ENCODE results near the gene DENND1B.

DENND1B gene

DNA sequence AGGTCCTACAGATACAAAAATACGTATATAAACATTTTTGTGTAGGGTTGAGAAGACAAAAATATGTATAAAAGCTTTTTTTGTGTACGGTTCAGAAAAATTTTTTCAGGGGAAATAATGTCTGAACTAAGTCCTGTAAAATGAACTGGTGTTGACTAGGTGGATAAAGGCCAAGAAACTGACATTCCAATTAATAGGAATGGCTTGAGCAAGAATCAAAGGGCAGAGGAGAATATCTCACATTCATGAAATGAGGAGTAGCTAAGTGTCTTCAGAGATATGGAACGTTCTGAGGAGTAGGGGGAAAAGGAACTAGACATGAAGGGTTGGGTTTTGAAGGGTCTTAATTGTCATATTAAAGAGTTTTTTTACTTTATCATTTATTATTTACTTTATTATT lies 231.2 kb downstream of the DENND1B start:
- TF ChIP-seq, protein P1, sequence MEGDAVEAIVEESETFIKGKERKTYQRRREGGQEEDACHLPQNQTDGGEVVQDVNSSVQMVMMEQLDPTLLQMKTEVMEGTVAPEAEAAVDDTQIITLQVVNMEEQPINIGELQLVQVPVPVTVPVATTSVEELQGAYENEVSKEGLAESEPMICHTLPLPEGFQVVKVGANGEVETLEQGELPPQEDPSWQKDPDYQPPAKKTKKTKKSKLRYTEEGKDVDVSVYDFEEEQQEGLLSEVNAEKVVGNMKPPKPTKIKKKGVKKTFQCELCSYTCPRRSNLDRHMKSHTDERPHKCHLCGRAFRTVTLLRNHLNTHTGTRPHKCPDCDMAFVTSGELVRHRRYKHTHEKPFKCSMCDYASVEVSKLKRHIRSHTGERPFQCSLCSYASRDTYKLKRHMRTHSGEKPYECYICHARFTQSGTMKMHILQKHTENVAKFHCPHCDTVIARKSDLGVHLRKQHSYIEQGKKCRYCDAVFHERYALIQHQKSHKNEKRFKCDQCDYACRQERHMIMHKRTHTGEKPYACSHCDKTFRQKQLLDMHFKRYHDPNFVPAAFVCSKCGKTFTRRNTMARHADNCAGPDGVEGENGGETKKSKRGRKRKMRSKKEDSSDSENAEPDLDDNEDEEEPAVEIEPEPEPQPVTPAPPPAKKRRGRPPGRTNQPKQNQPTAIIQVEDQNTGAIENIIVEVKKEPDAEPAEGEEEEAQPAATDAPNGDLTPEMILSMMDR (IDR thresholded peaks at IDR 0.05; ENCODE audit: control insufficient read depth, extremely low read depth, insufficient read depth) = no peak
- DNase-seq (ENCODE audit: low read depth) = no peak
- H3K4me3 ChIP-seq (ENCODE audit: low read depth, low read length) = no peak overlapping the region

DNA sequence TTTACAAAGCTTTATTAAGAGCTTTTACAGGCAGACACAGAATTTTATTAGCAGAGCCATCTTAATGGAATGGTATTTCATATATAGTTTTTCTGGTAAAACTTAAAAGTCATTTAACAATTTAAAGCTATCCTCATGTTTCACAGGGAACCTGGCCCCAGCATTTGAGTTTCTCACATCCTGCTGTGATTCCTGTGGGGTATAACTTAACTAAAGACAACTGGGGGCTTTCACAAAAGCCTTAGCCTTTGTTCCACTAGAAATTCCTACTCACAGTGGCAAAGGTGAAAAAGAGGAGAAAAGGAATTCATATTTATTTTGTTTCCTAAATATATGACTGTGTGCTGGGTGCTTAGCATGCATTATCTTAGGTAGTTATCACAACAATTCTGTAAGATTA lies 233.9 kb downstream of the DENND1B start:
- no peak overlapping the region for H3K4me3 ChIP-seq (ENCODE audit: low read depth, low read length)
- TF ChIP-seq, protein P1 (IDR thresholded peaks at IDR 0.05; ENCODE audit: control insufficient read depth, extremely low read depth, insufficient read depth) = no peak

DNA sequence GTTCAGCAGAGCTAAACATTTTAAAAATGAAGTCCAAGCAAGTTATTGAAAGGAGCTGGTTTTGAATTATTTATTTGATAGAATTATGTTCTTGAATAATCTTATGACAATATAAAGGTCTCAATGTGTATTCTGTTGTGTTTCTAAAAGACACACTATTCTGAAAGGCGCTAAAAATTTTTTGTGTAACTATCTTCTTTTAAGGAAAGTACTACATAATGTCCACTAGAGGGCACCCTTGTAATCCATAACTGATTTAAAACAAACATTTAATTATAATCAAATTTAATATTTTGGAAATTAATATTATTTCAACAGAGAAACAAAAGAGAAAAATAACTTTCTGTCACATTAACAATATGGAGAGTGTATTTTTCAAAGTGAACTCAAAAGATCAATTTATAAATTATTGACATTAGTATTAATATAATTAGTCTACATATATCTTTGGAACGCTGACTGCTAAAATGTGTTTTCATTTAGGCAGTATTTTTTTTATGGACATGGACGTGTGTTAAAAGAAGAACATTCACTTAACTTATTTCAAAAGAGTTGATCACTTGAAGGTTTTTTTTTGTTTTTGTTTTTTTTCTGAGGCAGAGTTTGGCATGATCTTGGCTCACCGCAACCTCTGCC lies 248.4 kb downstream of the DENND1B start:
- no peak overlapping the region for H3K4me3 ChIP-seq (ENCODE audit: low read depth, low read length)
- TF ChIP-seq, protein P1 (IDR thresholded peaks at IDR 0.05; ENCODE audit: control insufficient read depth, extremely low read depth, insufficient read depth) = peak; percentile 48
- DNase-seq (ENCODE audit: low read depth) = no peak

More for the DNA sequence above, 233.9 kb downstream of the DENND1B start:
- no peak for DNase-seq (ENCODE audit: low read depth)

DNA sequence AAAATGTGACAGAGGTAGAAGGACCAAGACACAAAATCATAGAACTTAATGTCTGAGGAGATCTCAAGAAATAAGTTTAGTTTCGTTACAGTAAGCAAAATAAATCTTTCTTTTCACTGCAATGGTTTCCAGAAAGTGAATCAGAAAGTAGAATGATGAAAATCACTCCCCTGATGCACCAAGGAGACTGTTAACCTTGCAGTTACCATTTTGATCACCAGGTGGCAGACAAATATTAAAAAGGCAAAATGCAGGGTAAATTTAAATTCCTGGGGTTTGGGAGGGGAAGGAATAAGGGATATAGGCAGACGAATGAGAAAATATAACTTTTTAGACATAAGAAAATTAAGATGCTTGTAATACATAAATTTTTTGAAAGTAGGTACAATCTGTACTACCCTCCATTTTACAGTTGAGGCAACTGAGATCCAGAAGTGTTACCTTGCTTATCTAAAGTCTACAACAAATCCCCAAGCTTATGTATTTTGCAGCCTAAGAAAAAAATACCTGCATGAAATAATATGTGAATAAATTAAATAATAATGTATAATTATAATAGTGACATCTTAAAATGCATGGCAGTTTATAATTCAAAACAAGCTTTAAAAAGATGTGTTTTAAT lies 254.1 kb downstream of the DENND1B start:
- DNase-seq (ENCODE audit: low read depth) = no peak
- H3K4me3 ChIP-seq (ENCODE audit: low read depth, low read length) = no peak overlapping the region
- TF ChIP-seq, protein P1 (IDR thresholded peaks at IDR 0.05; ENCODE audit: control insufficient read depth, extremely low read depth, insufficient read depth) = peak; percentile 72

DNA sequence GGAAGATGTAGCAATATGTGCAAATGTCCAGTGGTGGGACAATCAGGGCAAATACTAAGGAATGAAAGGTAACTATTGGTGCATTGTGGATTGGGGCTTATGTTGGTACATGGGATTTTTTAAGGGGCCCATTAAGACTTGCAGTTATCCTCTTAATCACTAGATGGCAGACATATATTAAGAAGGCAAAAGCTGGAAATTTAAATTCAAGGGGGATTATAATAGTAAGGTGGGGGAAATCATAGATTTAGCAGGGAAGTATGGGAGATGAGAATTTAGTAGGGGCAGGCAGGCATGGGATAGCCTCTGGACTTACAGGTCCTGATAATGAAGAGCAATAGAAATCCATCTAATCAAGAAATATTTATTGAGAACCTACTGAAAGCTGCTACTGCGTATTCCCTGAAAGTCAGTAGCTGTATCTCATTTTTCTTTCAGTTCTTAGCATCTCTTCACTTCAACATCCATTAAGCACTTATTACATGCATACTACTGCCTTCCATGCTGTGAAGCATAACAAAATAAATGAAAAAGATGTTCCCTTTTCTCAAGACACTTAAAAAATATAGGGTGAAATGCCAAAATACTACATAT lies 255.4 kb downstream of the DENND1B start:
- H3K4me3 ChIP-seq (ENCODE audit: low read depth, low read length) = no peak overlapping the region
- no peak for DNase-seq (ENCODE audit: low read depth)
- TF ChIP-seq, protein P1 (IDR thresholded peaks at IDR 0.05; ENCODE audit: control insufficient read depth, extremely low read depth, insufficient read depth) = peak; percentile 45

DNA sequence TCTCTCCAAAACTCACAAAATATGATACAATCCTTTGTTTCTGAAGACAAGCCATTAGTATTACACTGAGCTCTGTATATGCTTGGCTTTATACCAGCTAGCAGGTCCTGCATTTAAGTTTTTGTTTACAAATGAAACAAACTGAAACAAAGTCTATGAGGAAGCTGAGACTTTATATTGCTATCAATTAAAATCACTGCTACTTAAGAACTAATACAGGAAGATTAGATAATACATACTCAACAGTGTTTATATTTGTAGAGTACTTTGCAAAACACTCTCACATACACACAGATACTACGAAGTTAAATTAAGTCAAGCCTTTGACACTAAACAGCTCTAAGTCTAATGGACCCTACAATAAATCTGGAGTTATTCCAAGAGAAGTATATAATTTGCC lies 259.9 kb downstream of the DENND1B start:
- H3K4me3 ChIP-seq (ENCODE audit: low read depth, low read length) = no peak overlapping the region
- DNase-seq (ENCODE audit: low read depth) = peak; percentile 21
- TF ChIP-seq, protein P1 (IDR thresholded peaks at IDR 0.05; ENCODE audit: control insufficient read depth, extremely low read depth, insufficient read depth) = no peak
